GM21367 (cell line): ENCODE results near the gene MRPL4.

Source experiments
- ATAC-seq: cut with Tn5 transposase; IDR thresholded peaks from one replicate; pipeline ENCODE4 v1.9.1; 2021; ENCODE audit not compliant: unreplicated experiment

Gene MRPL4

DNA sequence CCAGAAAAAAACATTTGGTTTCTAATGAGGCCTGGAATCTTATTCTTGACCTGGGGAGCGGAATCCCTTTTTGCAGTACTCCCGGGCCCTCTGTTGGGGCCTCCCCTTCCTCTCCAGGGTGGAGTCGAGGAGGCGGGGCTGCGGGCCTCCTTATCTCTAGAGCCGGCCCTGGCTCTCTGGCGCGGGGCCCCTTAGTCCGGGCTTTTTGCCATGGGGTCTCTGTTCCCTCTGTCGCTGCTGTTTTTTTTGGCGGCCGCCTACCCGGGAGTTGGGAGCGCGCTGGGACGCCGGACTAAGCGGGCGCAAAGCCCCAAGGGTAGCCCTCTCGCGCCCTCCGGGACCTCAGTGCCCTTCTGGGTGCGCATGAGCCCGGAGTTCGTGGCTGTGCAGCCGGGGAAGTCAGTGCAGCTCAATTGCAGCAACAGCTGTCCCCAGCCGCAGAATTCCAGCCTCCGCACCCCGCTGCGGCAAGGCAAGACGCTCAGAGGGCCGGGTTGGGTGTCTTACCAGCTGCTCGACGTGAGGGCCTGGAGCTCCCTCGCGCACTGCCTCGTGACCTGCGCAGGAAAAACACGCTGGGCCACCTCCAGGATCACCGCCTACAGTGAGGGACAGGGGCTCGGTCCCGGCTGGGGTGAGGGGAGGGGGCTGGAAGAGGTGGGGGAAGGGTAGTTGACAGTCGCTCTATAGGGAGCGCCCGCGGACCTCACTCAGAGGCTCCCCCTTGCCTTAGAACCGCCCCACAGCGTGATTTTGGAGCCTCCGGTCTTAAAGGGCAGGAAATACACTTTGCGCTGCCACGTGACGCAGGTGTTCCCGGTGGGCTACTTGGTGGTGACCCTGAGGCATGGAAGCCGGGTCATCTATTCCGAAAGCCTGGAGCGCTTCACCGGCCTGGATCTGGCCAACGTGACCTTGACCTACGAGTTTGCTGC lies 35.1 kb downstream of the MRPL4 start, which contains the start of gene ICAM4:
Gene ICAM4, plus strand, starts transcription at position 153 of the 935 bp plus-strand sequence. Its CDS starts 58 bp downstream, at position 211.
- ATAC-seq = no peak

- ATAC-seq = no peak
These were observed 36.7 kb downstream of the MRPL4 start for GRCh38 chr19:10288662-10289166.

GRCh38 chr19:10289167-10289835 lies 37.3 kb downstream of the MRPL4 start:
- no peak for ATAC-seq

DNA sequence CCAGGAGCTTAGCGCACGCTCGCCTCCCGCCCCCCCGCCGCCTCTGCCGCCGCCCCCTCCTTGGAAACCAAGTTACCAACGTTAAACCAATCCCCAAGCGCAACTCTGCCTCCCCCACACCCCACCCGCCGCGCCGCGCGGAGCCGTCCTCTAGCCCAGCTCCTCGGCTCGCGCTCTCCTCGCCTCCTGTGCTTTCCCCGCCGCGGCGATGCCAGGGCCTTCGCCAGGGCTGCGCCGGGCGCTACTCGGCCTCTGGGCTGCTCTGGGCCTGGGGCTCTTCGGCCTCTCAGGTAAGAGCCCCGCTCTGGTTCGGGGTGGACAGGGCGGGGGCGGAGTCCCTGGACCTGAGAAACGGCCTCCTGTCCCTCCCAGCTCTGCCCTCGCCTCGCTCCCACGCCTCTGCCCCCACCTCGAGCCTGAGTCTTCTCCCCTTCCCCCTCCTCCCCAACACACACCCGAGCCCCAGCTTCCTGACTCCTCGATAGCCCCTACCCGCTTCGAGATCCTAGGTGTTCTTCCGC lies 37.9 kb downstream of the MRPL4 start, which contains the start of gene ICAM5:
Gene ICAM5, plus strand, starts transcription at position 117 of the 521 bp plus-strand sequence. Its CDS starts 92 bp downstream, at position 209.
- no peak for ATAC-seq

- ATAC-seq = no peak
These were observed 38.4 kb downstream of the MRPL4 start for GRCh38 chr19:10290357-10290875.

DNA sequence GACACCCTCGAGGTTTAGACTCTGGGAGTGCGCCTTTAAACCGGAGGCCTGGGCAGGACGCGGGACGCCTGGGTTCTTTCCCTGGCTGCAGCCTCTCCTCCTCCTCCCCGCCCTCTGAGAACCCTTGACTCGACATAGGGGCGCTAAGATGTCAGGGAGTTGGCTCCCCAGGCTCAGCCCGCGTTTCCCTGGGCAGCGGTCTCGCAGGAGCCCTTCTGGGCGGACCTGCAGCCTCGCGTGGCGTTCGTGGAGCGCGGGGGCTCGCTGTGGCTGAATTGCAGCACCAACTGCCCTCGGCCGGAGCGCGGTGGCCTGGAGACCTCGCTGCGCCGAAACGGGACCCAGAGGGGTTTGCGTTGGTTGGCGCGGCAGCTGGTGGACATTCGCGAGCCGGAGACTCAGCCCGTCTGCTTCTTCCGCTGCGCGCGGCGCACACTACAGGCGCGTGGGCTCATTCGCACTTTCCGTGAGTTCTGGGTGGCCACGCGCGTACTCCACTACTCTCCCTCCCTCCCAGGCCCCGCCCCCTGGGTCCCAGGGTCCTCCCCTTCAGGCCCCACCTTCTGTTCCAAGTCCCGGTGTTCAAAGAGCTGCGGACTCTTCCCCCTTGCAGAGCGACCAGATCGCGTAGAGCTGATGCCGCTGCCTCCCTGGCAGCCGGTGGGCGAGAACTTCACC lies 39.0 kb downstream of the MRPL4 start:
- no peak for ATAC-seq

DNA sequence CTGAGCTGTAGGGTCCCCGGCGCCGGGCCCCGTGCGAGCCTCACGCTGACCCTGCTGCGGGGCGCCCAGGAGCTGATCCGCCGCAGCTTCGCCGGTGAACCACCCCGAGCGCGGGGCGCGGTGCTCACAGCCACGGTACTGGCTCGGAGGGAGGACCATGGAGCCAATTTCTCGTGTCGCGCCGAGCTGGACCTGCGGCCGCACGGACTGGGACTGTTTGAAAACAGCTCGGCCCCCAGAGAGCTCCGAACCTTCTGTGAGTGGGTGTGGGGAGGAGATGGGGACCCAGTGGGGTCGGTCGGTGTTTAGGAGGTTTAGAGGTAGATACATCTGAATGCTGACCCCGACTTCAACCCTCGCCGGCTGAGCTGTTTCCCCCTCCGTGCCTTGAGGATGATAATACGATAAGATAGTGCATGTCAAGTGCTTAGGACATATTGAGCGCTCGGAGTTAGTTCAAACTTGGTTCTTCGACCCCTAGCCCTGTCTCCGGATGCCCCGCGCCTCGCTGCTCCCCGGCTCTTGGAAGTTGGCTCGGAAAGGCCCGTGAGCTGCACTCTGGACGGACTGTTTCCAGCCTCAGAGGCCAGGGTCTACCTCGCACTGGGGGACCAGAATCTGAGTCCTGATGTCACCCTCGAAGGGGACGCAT lies 39.7 kb downstream of the MRPL4 start:
- no peak for ATAC-seq

DNA sequence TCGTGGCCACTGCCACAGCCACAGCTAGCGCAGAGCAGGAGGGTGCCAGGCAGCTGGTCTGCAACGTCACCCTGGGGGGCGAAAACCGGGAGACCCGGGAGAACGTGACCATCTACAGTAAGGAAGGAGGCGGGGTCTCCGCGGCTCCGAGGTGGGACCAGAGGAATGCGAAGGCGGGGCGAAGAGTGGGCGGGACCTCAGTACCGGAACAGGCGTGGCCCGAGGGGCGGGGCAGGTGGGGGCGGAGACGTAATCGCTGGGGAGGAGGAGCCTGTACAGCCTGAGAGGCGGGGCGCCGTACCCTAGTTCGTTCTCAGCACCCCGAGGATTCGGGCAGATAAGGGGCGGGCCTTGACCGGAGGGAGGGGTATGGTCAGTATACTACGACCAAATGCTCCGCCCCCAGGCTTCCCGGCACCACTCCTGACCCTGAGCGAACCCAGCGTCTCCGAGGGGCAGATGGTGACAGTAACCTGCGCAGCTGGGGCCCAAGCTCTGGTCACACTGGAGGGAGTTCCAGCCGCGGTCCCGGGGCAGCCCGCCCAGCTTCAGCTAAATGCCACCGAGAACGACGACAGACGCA lies 40.3 kb downstream of the MRPL4 start:
- no peak for ATAC-seq

GRCh38 chr19:10292789-10293636 lies 41.0 kb downstream of the MRPL4 start:
- ATAC-seq = no peak

GRCh38 chr19:10293637-10294367 lies 41.8 kb downstream of the MRPL4 start:
- no peak for ATAC-seq

- ATAC-seq = no peak
These were observed 42.3 kb downstream of the MRPL4 start for GRCh38 chr19:10294368-10294697.

GRCh38 chr19:10295305-10295846 lies 43.4 kb downstream of the MRPL4 start:
- ATAC-seq = no peak

DNA sequence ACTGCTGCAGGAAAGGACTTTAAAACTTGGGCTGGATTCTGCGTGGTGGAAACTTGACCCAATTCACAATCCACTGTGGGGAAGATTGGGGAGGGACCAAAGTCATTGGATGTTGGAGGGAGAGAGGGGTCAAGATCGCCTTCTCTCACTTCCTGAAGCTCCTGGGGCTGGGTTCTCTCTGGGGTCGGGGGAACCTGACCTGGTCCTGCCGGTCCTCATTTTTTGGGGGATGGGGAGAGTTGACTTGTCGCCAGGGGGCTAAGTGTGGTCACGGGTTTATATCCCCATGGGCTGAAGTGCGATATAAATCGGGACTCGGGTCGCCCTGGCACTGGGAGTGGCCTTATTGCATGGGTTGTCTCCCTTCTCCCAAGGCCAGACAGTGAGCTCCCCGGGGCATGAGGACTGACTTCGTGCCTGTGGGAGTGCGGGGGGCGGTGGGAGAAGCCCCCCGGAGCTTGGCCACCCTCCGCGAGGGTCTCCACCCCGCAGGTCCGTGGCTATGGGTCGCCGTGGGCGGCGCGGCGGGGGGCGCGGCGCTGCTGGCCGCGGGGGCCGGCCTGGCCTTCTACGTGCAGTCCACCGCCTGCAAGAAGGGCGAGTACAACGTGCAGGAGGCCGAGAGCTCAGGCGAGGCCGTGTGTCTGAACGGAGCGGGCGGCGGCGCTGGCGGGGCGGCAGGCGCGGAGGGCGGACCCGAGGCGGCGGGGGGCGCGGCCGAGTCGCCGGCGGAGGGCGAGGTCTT lies 44.0 kb downstream of the MRPL4 start:
- no peak for ATAC-seq

- no peak for ATAC-seq
These were observed 47.8 kb downstream of the MRPL4 start for GRCh38 chr19:10299545-10300458.

GRCh38 chr19:10305139-10305806 lies 53.3 kb downstream of the MRPL4 start:
- ATAC-seq = no peak

GRCh38 chr19:10306327-10306726 lies 54.3 kb downstream of the MRPL4 start:
- ATAC-seq = no peak
